ENCODE data around the gene TSR3. TPM values are rescaled to one million over a fixed set of nuclear protein-coding genes. Genes with fewer than 3 reads are reported as not detected.

Gene TSR3
- total and polyA plus RNA-seq, 2 of the 13 experiments (the other 11 are each of a cell fraction or from before 2014, with no cell fraction given), result 24.2 to 51.0 TPM

DNA sequence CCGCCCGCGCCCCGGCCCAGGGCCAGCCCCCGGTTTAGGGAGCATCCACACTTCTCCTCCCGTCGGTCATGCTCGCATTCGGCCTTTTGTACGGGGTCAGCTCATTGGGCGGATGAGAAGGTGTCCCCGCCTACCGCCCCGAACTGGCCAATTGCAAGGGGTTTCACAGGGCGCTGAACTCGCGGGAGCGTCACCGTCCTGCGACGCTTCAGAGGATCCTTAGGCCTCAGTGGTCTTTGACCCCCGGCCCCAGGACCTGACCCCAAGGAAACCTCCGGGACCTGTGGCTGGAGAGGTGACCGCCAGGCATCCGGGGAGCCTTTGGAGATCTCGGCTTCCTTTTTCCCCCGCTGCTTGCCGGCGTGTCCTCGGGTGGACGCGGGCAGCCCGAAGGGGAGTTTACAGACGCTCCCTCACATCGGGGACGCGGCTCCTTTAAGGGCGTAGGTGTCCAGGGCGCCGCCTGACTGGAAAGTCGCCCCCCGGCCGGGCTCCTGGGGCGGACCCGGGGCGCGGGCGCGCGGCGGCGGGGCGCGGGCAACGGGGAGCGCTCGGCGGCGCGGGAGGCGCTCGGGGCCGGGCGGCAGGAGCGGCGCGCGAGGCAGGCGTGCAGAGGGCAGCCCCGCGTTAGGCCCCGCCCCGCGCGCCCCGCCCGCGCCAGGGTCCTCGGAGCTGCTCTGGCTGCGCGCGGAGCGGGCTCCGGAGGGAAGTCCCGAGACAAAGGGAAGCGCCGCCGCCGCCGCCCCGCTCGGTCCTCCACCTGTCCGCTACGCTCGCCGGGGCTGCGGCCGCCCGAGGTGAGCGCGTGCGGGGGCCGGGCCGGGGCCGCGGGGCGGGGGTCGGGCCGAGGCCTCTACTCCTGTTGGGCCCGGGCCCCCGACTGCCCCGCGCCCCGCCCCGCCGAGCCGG, 42.4 kb downstream of the TSR3 start, which contains the start of gene UBE2I (continued):
- TF ChIP-seq, protein P1, sequence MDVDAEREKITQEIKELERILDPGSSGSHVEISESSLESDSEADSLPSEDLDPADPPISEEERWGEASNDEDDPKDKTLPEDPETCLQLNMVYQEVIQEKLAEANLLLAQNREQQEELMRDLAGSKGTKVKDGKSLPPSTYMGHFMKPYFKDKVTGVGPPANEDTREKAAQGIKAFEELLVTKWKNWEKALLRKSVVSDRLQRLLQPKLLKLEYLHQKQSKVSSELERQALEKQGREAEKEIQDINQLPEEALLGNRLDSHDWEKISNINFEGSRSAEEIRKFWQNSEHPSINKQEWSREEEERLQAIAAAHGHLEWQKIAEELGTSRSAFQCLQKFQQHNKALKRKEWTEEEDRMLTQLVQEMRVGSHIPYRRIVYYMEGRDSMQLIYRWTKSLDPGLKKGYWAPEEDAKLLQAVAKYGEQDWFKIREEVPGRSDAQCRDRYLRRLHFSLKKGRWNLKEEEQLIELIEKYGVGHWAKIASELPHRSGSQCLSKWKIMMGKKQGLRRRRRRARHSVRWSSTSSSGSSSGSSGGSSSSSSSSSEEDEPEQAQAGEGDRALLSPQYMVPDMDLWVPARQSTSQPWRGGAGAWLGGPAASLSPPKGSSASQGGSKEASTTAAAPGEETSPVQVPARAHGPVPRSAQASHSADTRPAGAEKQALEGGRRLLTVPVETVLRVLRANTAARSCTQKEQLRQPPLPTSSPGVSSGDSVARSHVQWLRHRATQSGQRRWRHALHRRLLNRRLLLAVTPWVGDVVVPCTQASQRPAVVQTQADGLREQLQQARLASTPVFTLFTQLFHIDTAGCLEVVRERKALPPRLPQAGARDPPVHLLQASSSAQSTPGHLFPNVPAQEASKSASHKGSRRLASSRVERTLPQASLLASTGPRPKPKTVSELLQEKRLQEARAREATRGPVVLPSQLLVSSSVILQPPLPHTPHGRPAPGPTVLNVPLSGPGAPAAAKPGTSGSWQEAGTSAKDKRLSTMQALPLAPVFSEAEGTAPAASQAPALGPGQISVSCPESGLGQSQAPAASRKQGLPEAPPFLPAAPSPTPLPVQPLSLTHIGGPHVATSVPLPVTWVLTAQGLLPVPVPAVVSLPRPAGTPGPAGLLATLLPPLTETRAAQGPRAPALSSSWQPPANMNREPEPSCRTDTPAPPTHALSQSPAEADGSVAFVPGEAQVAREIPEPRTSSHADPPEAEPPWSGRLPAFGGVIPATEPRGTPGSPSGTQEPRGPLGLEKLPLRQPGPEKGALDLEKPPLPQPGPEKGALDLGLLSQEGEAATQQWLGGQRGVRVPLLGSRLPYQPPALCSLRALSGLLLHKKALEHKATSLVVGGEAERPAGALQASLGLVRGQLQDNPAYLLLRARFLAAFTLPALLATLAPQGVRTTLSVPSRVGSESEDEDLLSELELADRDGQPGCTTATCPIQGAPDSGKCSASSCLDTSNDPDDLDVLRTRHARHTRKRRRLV (CRISPR knock-in tag; IDR thresholded peaks at IDR 0.05), result peak; percentile 76; the same call in 1 of the 2 replicates
- no peak for TF ChIP-seq ELF3 (CRISPR knock-in tag; IDR thresholded peaks at IDR 0.05)
- no peak for TF ChIP-seq MLXIP (CRISPR knock-in tag; IDR thresholded peaks at IDR 0.05; ENCODE audit: borderline replicate concordance)
- peak; percentile 18; the same call in 1 of the 2 replicates for TF ChIP-seq RXRB (CRISPR knock-in tag; IDR thresholded peaks at IDR 0.05; ENCODE audit: borderline replicate concordance)
- peak; percentile 52; the same call in 1 of the 2 replicates for TF ChIP-seq ARHGAP35 (CRISPR knock-in tag; IDR thresholded peaks at IDR 0.05; ENCODE audit: borderline replicate concordance)
- TF ChIP-seq IRX3 (CRISPR knock-in tag; IDR thresholded peaks at IDR 0.05; ENCODE audit: borderline replicate concordance, low read depth), result no peak
- TF ChIP-seq FOXK1 (CRISPR knock-in tag; IDR thresholded peaks at IDR 0.05; ENCODE audit: borderline replicate concordance, low read depth), result 0 out of 2 replicates have a peak, but pooled peaks have one; percentile 67
- 0 out of 2 replicates have a peak, but pooled peaks have one; percentile 28 for TF ChIP-seq KDM3A (CRISPR knock-in tag; IDR thresholded peaks at IDR 0.05; ENCODE audit: low read depth)
- peak; percentile 87; the same call in 1 of the 2 replicates for TF ChIP-seq ZNF468 (CRISPR knock-in tag; IDR thresholded peaks at IDR 0.05)
- TF ChIP-seq SSRP1 (CRISPR knock-in tag; IDR thresholded peaks at IDR 0.05), result no peak
- TF ChIP-seq ZSCAN20 (CRISPR knock-in tag; IDR thresholded peaks at IDR 0.05; ENCODE audit: borderline replicate concordance), result 0 out of 2 replicates have a peak, but pooled peaks have one; percentile 80
- TF ChIP-seq, protein P2, sequence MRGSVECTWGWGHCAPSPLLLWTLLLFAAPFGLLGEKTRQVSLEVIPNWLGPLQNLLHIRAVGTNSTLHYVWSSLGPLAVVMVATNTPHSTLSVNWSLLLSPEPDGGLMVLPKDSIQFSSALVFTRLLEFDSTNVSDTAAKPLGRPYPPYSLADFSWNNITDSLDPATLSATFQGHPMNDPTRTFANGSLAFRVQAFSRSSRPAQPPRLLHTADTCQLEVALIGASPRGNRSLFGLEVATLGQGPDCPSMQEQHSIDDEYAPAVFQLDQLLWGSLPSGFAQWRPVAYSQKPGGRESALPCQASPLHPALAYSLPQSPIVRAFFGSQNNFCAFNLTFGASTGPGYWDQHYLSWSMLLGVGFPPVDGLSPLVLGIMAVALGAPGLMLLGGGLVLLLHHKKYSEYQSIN (CRISPR knock-in tag; IDR thresholded peaks at IDR 0.05; ENCODE audit: borderline replicate concordance), result no peak
- no peak for TF ChIP-seq ZNF720 (CRISPR knock-in tag; IDR thresholded peaks at IDR 0.05)
- peak; percentile 58 for TF ChIP-seq TEAD3 (CRISPR knock-in tag; optimal IDR thresholded peaks at IDR 0.05; ENCODE audit: borderline replicate concordance)
- no peak for TF ChIP-seq ZFP37 (CRISPR knock-in tag; IDR thresholded peaks at IDR 0.05; ENCODE audit: borderline replicate concordance)
- peak; percentile 37; the same call in 1 of the 2 replicates for TF ChIP-seq ZFP1 (CRISPR knock-in tag; IDR thresholded peaks at IDR 0.05)
- 0 out of 2 replicates have a peak, but pooled peaks have one; percentile 40 for TF ChIP-seq NFATC3 (CRISPR knock-in tag; IDR thresholded peaks at IDR 0.05)
- no peak for TF ChIP-seq NFIC (IDR thresholded peaks at IDR 0.05; ENCODE audit: low read length)
- no peak for TF ChIP-seq BATF2 (CRISPR knock-in tag; IDR thresholded peaks at IDR 0.05)
